Spleen (tissue), 7 donors: Measurements from ENCODE around the gene GPR149.

ENCODE experiments used
- POLR2A ChIP-seq, 3 donors: fragments of 450-650 bp; IDR thresholded peaks; one replicate each; pipeline ENCODE4 v1.5.1; 2017; ENCODE audit warnings: antibody characterized with exemption in 3 of 3, mild to moderate bottlenecking in 1 of 3
- POLR2AphosphoS5 ChIP-seq, 3 donors: sonication (generic); formaldehyde crosslinking; IDR thresholded peaks; one replicate each; pipeline ENCODE4 v1.5.1; 2017; ENCODE audit warnings: antibody characterized with exemption in 3 of 3
- TF ChIP-seq, protein P1 (sequence below), 11 experiments: fragments of 200-600 bp in 7 of 11; fragments of 450-650 bp in 4 of 11; sonication (generic) in 4 of 11; IDR thresholded peaks in 8 of 11; conservative IDR thresholded peaks in 3 of 11; 1 replicate in 7 of 11; 2 replicates in 4 of 11; pipeline versions ENCODE4 v1.4.0 to v1.8.0; 2016 to 2021; ENCODE audit warnings: antibody characterized with exemption in 11 of 11, inconsistent platforms in 4 of 11, mild to moderate bottlenecking in 1 of 11
- donor health status: DM: no; HTN: no; CAD: no; lungs with moderate emphysema.
- donor health status: DM: no; HTN: no; CAD: no.
- donor health status: DM: no; HTN: no; CAD: no.

DNA sequence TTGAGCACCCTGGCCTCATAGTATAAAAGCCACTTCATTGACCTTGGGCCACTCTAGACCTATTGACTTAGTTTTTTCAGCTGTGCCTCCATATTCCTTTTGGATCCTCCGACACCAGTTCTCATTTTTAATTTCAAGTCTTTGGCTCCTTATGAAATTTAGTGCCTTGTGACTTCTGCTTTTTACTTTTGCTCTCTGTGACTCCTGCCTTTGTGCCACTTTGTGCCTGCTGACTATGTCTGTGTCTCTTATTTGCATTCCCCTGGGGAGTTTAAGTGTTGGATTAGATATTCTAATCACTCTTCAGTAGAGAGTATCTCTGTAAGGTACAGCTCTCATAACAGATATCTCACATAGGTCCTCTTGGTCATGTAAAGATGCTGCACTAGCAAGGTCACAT is 39.6 kb upstream of the GPR149 start:
- TF ChIP-seq, protein P1, sequence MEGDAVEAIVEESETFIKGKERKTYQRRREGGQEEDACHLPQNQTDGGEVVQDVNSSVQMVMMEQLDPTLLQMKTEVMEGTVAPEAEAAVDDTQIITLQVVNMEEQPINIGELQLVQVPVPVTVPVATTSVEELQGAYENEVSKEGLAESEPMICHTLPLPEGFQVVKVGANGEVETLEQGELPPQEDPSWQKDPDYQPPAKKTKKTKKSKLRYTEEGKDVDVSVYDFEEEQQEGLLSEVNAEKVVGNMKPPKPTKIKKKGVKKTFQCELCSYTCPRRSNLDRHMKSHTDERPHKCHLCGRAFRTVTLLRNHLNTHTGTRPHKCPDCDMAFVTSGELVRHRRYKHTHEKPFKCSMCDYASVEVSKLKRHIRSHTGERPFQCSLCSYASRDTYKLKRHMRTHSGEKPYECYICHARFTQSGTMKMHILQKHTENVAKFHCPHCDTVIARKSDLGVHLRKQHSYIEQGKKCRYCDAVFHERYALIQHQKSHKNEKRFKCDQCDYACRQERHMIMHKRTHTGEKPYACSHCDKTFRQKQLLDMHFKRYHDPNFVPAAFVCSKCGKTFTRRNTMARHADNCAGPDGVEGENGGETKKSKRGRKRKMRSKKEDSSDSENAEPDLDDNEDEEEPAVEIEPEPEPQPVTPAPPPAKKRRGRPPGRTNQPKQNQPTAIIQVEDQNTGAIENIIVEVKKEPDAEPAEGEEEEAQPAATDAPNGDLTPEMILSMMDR (IDR thresholded peaks at IDR 0.05 in 8 of 11, conservative IDR thresholded peaks at IDR 0.05 in 3 of 11), result no peak
- no peak for TF ChIP-seq POLR2A (IDR thresholded peaks at IDR 0.05)
- TF ChIP-seq POLR2AphosphoS5 (IDR thresholded peaks at IDR 0.05), result no peak
